Activated B cell treated with CpG ODN at 0.5 μM for 24 hours (primary cell): ENCODE data around the gene SLC25A25. TPM values are rescaled to one million over a fixed set of nuclear protein-coding genes. Genes with fewer than 3 reads are reported as not detected.

Source experiments
- ATAC-seq: fragments of 200-7000 bp; cut with Tn5 transposase; one replicate; pipeline ENCODE4 v1.10.0; 2021; ENCODE audit warnings: low read depth, mild to moderate bottlenecking, moderate library complexity
- CTCF ChIA-PET: fragments of 350-600 bp; sonication (Branson Sonifier 250); formaldehyde crosslinking; loops from one replicate; lab custom pipeline; 2021; ENCODE audit warnings: antibody characterized with exemption; lab: Charles Lee
- POLR2A ChIA-PET: fragments of 350-600 bp; sonication (Branson Sonifier 250); formaldehyde crosslinking; loops from one replicate; lab custom pipeline; 2021; ENCODE audit warnings: antibody characterized with exemption; lab: Charles Lee
- DNase-seq: peaks from one replicate; pipeline ENCODE4 v3.0.0; 2022
- H3K27ac Mint-ChIP-seq: one replicate; pipeline ENCODE4 v1.8.0; 2020; ENCODE audit warnings: mixed read lengths
- H3K27me3 Mint-ChIP-seq: one replicate; pipeline ENCODE4 v1.8.0; 2021; ENCODE audit warnings: mixed read lengths
- H3K36me3 Mint-ChIP-seq: one replicate; pipeline ENCODE4 v1.8.0; 2021; ENCODE audit warnings: low read depth, mixed read lengths
- H3K4me1 Mint-ChIP-seq: one replicate; pipeline ENCODE4 v1.8.0; 2021; ENCODE audit warnings: mixed read lengths
- H3K4me3 Mint-ChIP-seq: one replicate; pipeline ENCODE4 v1.8.0; 2020; ENCODE audit warnings: mild to moderate bottlenecking, mixed read lengths
- H3K9me3 Mint-ChIP-seq: one replicate; pipeline ENCODE4 v1.8.0; 2020; ENCODE audit warnings: mixed read lengths
- CTCF ChIP-seq: fragments of 200-600 bp; IDR thresholded peaks from one replicate; pipeline ENCODE4 v1.8.0; 2022; ENCODE audit warnings: antibody characterized with exemption, mild to moderate bottlenecking
- intact Hi-C: fragments of 100-400 bp; cut with micrococcal nuclease; formaldehyde crosslinking; loops from one replicate; pipeline ENCODE4 v1.15.1; 2024
- total RNA-seq: library from RNA; stranded (reverse); gene quantifications from 2 replicates; pipeline ENCODE4 v1.2.3, GENCODE V29; 2022

SLC25A25 gene
- total RNA-seq, 1 donor from 2014 or later: 9.4 TPM

GRCh38 chr9:128145536-128145935 is 77.5 kb downstream of the SLC25A25 start:
- intact Hi-C loops: no loop called here
- H3K36me3 Mint-ChIP-seq: no peaks in the 10 kb centered on the region
- H3K4me3 Mint-ChIP-seq: no peak overlapping the region
- DNase-seq (no peak), ATAC-seq (no peak)
- no peaks in the 10 kb centered on the region for H3K9me3 Mint-ChIP-seq
- no peak for TF ChIP-seq CTCF
- ChIA-PET POLR2A (interaction anchor here (0.6 kb wide), 1 partner anchor 1043 kb away, joined by 4 read pairs; no protein-coding TSS in a partner anchor), CTCF (interaction anchor here (0.7 kb wide), 1 partner anchor 17 kb away, joined by 3 read pairs; no protein-coding TSS in a partner anchor)
- peaks cover 2% of the 10 kb centered on the region for H3K27me3 Mint-ChIP-seq
- H3K4me1 Mint-ChIP-seq: no peaks in the 10 kb centered on the region
- H3K27ac Mint-ChIP-seq: no peak overlapping the region

GRCh38 chr9:128145951-128146351 is 77.9 kb downstream of the SLC25A25 start:
- ATAC-seq (no peak), DNase-seq (no peak)
- Mint-ChIP-seq H3K27me3 (peaks cover 3% of the 10 kb centered on the region), H3K36me3 (no peaks in the 10 kb centered on the region), H3K4me1 (no peaks in the 10 kb centered on the region), H3K27ac (no peak overlapping the region), H3K9me3 (no peaks in the 10 kb centered on the region), H3K4me3 (no peak overlapping the region)
- CTCF ChIA-PET: interaction anchor here (0.7 kb wide), 1 partner anchor 17 kb away, joined by 3 read pairs; no protein-coding TSS in a partner anchor
- intact Hi-C loops: no loop called here
- TF ChIP-seq CTCF: no peak
- POLR2A ChIA-PET: interaction anchor here (0.6 kb wide), 1 partner anchor 1044 kb away, joined by 4 read pairs; no protein-coding TSS in a partner anchor

- ChIA-PET CTCF (interaction anchor here (0.7 kb wide), 1 partner anchor 18 kb away, joined by 4 read pairs; no protein-coding TSS in a partner anchor), POLR2A (no interaction called here)
- H3K9me3 Mint-ChIP-seq: no peaks in the 10 kb centered on the region
- no peak overlapping the region for H3K27ac Mint-ChIP-seq
- no peaks in the 10 kb centered on the region for H3K36me3 Mint-ChIP-seq
- no peak for DNase-seq
- intact Hi-C loops: no loop called here
- no peak for TF ChIP-seq CTCF
- no peak overlapping the region for H3K4me3 Mint-ChIP-seq
- ATAC-seq: no peak
- peaks cover 4% of the 10 kb centered on the region for H3K27me3 Mint-ChIP-seq
- H3K4me1 Mint-ChIP-seq: no peaks in the 10 kb centered on the region
Measured at GRCh38 chr9:128146591-128147120, 78.6 kb downstream of the SLC25A25 start.

GRCh38 chr9:128148509-128149000 is 80.5 kb downstream of the SLC25A25 start:
- Mint-ChIP-seq H3K9me3 (no peaks in the 10 kb centered on the region), H3K27ac (no peak overlapping the region)
- intact Hi-C loops: no loop called here

More at GRCh38 chr9:128148509-128149000, 80.5 kb downstream of the SLC25A25 start:
- H3K36me3 Mint-ChIP-seq: no peaks in the 10 kb centered on the region
- POLR2A ChIA-PET: no interaction called here
- H3K4me3 Mint-ChIP-seq: no peak overlapping the region
- CTCF ChIA-PET: no interaction called here
- no peak for DNase-seq
- peaks cover 3% of the 10 kb centered on the region for H3K27me3 Mint-ChIP-seq
- H3K4me1 Mint-ChIP-seq: no peaks in the 10 kb centered on the region
- TF ChIP-seq CTCF: no peak
- ATAC-seq: no peak
